ENCODE data around the gene CLSTN2.

Gene CLSTN2

DNA sequence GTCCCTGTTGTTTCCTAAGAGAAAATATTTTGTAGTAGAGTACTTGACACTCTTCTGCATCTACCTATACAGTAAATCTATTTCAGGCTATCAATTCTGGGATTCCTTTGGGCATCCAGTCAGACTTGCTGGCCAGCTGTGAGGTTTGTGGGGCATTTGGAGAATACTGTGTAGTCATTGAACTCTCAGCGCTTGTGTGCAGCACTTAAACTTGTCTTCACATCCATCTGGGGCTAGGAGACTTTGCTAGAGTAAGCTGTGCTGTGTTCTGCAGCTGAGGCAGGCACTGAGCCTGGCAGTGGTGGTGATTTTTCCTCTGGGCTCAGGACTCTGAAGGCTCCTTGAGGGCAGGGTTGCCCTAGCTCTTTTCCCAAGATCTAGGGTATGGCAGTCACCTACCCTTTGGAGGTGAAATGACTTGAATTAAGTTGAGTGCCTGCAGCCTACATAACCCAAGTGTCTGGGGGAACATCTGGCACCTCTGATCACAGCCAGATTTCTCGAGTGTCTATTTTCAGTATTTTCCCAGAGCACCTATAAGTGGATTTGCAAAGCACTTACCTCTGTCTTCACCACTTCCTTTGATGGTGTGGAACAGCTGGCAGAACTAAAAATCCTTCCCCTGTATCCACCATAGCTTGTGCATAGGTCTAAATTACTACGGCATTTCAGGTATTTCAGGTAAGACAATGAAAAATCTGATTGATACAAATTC is 19.3 kb downstream of the CLSTN2 start:
- FAIRE-seq, result no peak
- DNase-seq (ENCODE audit: insufficient read length, low spot score), result no peak
- TF ChIP-seq POLR2A (IDR thresholded peaks at IDR 0.05; ENCODE audit: low read depth, low read length), result no peak

DNA sequence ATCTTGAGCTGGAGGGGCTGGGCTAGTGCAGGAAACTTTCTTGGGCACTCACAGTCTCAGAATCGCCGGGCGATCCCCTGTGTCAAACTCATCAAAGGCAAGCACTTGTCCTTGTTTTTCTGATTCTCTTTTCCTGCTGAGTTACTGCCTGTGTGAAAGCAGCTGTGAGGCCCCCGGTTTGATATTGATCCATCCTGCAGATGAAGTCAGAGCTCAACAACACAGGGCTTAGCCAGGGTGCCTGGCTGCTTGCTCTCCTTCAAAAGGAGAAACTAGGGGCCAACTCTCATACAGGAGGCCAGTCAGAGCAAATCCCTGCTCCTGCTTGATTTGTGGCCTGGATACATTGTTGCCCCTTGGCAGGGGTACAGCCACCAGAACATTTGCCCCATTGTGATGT is 22.9 kb downstream of the CLSTN2 start:
- FAIRE-seq (no peak), DNase-seq (ENCODE audit: insufficient read length, low spot score) (no peak)
- TF ChIP-seq POLR2A (IDR thresholded peaks at IDR 0.05; ENCODE audit: low read depth, low read length), result no peak

DNA sequence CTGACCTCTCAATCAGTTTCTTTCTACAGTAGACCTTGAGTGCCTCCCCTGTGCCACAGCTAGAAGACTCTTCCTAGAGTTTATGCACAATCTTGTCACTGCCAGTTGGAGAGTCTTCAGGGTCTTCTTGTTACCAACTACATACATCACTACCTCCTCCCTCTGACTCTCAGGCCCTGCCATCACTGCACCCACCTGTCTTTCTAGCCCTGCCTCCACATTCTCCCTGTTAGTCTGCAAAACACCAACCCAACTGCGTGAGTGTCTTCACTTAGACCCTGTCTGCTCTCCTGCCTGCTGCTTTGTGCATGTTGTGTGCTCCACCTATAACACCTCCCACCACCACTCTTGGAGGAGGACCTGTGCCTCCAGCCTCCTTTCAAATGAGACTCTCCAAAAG is 34.4 kb downstream of the CLSTN2 start:
- TF ChIP-seq POLR2A (IDR thresholded peaks at IDR 0.05; ENCODE audit: low read depth, low read length), result no peak
- FAIRE-seq (no peak), DNase-seq (ENCODE audit: insufficient read length, low spot score) (no peak)

DNA sequence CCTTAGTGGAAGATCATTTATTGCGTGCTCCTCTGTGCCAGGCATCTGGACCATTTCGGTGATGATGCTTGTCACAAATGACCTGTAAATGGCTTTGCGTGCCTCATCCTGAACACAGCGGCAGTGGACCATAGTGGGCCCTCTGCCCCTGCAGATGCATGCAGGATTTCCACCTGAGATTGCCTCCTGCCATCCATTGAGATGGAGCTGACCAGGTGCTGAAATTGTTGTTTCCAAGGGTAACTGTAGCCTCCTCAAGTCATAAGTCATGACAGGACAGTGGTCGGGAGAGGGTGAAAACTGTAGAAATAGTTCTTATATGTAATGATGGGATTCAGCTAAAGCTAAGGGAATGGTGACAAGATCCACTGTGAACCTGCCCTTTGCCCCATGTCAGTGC is 35.5 kb downstream of the CLSTN2 start:
- TF ChIP-seq POLR2A (IDR thresholded peaks at IDR 0.05; ENCODE audit: low read depth, low read length), result no peak
- FAIRE-seq (no peak), DNase-seq (ENCODE audit: insufficient read length, low spot score) (no peak)

DNA sequence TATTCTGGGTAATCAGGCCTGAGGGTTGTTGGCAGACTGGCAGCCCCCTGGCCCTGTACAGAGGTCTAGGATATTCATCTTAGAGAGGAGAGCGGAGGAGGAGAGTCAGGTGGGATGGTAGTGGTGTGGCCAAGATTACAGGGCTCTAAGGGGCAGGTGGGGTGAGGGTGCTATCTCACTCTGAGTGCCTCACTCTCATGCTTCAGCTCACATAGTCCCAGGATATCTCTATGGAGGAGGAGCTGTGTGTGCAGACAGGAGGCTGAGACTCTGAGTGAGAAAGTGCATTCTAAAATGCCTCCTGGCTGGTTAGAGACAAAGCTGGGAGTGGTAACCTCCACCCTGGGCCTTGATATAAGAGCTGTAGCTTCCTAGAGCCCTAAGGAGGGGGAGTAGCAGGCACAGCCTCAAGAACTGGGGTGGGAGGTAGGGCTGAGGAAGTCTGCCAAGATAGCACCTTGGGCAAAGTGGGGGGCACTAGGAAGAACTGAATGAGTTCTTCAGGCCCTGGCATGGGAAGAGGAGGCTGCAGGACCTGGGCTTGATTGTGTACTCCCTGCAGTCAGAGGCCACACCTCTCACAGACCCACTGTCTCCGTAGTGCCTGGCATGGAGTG is 39.9 kb downstream of the CLSTN2 start:
- DNase-seq (ENCODE audit: insufficient read length, low spot score), result no peak
- no peak for FAIRE-seq
- TF ChIP-seq POLR2A (IDR thresholded peaks at IDR 0.05; ENCODE audit: low read depth, low read length), result no peak

DNA sequence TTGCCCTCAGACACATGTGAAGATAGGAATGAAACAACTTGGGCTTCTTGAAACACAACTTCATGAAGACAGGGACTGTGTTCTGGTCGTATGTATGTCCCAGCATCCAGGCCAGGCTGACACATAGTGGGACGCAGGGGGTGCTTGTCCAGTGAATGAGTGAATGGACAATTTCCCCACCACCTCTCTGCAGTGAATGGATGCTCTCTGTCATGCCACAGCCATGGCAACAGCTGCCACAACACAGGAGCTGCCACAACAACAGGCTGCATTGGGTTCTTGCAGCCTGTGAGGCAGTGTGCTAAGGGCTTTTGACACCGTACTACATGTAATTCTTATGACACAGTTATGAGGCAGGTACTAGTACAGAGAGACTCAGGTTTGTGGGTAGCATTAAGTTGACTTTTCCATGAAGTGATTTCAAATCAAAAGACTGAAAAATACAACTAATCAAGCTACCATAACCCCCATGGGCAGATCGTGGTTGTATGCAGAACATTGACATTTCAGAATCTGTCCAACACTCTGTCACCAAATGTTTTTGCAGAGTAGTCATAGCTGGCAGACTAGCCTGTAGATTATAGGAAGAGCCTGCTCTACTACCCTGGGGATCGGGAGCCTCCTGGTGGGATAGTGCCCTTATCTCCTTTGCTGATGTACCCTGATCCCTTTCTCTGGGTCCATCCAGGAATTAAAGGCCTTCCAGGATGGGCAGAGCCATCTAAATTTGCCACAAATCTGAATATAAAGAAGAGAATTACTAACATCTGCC is 40.8 kb downstream of the CLSTN2 start:
- FAIRE-seq (no peak), DNase-seq (ENCODE audit: insufficient read length, low spot score) (no peak)
- no peak for TF ChIP-seq POLR2A (IDR thresholded peaks at IDR 0.05; ENCODE audit: low read depth, low read length)

DNA sequence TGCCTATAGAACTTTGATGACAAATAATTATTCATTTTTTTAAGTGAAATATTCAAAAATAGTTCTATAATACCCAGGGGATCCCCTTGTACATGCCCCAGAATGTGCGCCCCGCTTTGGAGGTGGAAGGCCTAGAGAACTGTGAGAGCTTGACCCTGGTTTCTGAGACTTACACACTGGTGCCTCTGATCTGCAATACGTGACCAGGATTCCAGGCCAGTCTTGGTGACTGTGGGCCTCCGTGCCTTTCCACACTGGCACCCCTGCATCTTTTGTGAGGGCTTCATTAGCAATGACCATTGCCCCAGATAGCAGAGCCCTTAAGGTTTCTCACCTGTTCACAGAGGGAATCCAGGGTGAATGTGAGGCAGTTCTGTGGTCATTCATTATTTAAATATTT is 44.0 kb downstream of the CLSTN2 start:
- FAIRE-seq (no peak), DNase-seq (ENCODE audit: insufficient read length, low spot score) (no peak)
- TF ChIP-seq POLR2A (IDR thresholded peaks at IDR 0.05; ENCODE audit: low read depth, low read length), result no peak

DNA sequence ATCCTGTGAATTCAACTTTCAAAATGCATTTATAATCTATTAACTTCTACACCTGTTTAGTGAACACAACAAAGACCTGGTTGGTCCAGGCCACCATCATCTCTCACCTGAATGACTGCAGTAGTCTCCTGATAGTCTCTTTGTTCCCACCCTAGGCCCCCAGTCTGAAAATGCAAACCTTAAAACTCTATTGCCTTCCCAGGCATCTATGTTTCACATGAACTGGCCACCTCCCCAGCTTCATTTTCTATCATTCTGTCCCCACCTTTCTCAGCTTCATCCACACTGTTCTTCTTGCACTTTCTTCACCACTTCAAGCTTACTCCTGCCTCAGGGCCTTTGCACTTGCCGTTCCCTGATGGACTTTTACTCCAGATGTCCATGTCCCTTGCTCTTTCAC is 45.0 kb downstream of the CLSTN2 start:
- DNase-seq (ENCODE audit: insufficient read length, low spot score) (no peak), FAIRE-seq (no peak)
- no peak for TF ChIP-seq POLR2A (IDR thresholded peaks at IDR 0.05; ENCODE audit: low read depth, low read length)

DNA sequence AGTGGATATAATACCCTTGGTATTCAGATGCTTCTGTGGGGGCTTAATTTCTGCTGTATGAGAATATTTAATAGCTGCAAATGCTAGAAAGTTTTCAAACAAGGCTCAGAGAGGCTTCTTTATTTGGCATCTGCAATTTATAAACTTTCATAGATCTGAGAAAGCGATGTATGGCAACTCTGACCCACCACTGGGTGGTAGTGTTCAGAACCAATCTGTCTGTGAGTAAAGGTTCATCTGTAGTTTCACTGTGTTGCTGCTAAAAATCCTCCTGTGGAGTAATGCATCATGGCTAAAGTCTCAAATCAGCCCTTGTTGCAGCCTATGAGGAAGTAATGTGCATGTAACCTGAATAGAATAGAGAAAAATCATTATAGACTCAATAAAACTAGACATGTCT is 47.4 kb downstream of the CLSTN2 start:
- DNase-seq (ENCODE audit: insufficient read length, low spot score), result no peak
- TF ChIP-seq POLR2A (IDR thresholded peaks at IDR 0.05; ENCODE audit: low read depth, low read length), result no peak
- FAIRE-seq, result no peak

DNA sequence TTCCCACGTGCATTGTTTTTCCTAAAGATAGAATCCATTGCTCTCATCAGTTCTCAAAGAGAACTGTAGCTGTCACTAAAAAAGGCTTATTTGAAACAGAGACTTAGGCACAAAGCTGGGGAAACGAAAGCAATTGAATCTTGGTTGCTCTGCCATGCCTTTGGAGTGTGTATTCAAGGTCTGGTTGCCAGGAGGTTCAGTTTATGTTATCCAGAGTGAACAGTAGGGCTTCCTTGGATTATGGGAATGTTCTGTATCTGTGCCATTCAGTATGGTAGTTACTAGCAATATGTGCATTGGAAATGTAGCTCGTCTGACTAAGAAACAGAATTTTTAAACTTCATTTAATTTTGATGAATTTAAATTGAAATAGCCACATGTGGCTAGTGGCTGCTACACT is 50.6 kb downstream of the CLSTN2 start:
- no peak for TF ChIP-seq POLR2A (IDR thresholded peaks at IDR 0.05; ENCODE audit: low read depth, low read length)

DNA sequence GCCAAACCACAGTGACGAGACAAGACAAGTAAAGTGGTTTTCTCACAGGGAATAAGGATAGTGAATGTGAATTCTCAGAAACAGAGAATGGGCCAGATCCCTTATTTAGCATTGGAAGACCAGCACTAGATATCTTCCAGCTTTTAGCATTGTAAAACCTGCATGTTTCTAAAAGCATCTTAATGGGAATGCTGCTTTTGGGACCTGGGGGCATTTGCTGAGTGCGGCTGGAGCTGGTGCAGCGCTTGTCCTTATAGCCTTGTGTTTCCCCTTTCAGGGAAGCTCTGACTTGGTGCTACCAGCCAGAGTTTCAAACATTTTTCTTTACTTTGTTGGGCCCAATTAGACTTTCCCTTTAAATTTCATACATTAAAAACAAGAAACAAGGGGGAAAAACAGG is 52.9 kb downstream of the CLSTN2 start:
- no peak for TF ChIP-seq POLR2A (IDR thresholded peaks at IDR 0.05; ENCODE audit: low read depth, low read length)
- FAIRE-seq, result no peak
- no peak for DNase-seq (ENCODE audit: insufficient read length, low spot score)

More for the DNA sequence above, 50.6 kb downstream of the CLSTN2 start:
- FAIRE-seq (no peak), DNase-seq (ENCODE audit: insufficient read length, low spot score) (no peak)

DNA sequence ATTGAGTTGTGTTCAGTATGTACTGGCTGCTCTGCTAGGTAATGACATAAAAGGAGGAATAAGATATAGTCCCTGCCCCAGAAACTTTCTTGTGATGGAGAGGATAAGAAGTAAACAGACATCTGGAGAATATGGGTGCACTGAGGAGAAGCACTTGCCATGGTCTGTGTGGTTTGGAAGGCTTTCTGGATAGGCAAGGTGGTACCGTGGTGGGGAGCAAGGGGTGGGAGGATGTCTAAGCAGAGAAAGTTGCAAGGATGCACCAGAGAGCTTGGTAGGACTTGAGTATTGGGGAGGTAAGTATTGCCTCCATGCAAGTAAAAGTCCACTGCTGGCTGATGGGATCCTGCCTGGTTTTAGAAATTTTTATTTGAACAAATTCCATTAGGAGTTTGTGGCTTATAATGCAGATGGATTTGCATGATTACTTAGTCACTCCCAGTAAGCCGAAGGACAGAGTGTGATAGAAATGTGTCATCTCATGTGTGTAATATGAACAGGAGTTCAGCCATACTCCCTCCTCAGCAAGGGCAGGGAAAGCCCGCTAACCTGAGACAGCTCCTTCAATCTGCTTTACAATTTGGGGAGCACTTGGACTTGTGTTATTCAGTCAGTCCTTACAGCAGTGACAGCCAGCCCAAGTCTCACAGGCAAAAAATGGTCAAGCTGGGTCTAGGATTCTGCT is 53.6 kb downstream of the CLSTN2 start:
- FAIRE-seq (no peak), DNase-seq (ENCODE audit: insufficient read length, low spot score) (no peak)
- TF ChIP-seq POLR2A (IDR thresholded peaks at IDR 0.05; ENCODE audit: low read depth, low read length), result no peak

DNA sequence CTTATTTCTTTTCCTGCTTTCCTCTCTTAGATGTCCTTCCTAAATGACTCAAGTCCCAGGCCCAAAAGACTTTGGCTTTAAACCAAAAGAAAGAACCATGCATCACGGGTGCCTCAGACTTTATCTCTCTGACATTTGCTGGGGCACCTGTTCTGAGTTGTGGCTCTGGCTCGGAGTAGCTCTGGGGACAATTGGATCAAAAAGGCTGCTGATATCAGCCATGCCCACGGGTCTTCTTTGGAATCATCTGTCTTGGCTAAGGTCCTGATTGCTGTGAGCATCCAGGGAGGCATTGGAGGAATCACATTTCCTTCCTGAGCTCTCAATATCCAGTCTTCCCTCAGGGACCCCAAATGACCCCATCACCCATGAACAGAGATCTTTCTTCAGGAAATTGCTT is 59.9 kb downstream of the CLSTN2 start:
- no peak for TF ChIP-seq POLR2A (IDR thresholded peaks at IDR 0.05; ENCODE audit: low read depth, low read length)
- no peak for DNase-seq (ENCODE audit: insufficient read length, low spot score)
- FAIRE-seq, result no peak

DNA sequence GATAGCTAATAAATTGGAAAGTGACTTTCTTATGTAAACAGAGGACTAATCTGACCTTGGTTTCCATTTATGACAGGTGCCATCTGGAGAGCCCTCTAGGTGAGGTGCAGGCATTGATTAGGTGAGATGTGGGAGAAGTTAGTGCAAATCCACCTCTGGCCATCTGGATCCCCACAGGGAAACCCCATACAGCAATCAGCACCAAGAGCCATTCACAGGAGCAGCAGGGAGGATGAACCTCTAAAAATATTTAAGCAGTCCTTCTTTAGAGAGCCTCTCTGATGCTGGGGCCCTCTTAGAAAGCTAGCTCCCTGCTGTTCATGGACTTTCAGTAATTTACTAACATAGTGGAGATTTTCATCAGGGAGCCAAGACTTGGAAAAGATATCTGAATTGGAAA is 69.3 kb downstream of the CLSTN2 start:
- no peak for FAIRE-seq
- no peak for DNase-seq (ENCODE audit: insufficient read length, low spot score)
- TF ChIP-seq POLR2A (IDR thresholded peaks at IDR 0.05; ENCODE audit: low read depth, low read length), result no peak

All from H54 (cell line).